Chondrocyte (in vitro differentiated cells): Measurements from ENCODE around the gene CRYAB. TPM values are rescaled to one million over a fixed set of nuclear protein-coding genes. Genes with fewer than 3 reads are reported as not detected.
A peak's percentile ranks its signal among the peaks of the same experiment; 100 is the strongest.

Experiments used
- DNase-seq: peaks from one replicate; pipeline ENCODE4 v3.0.0; 2021; ENCODE audit warnings: mixed read lengths, low spot score
- H3K27ac Mint-ChIP-seq: one replicate; pipeline ENCODE4 v1.8.0; 2021; ENCODE audit warnings: mild to moderate bottlenecking, moderate library complexity, mixed read lengths; ENCODE audit not compliant: unreplicated experiment
- H3K27me3 Mint-ChIP-seq: 2 replicates; pipeline ENCODE4 v1.8.0; 2021; ENCODE audit warnings: low read depth, mixed read lengths
- H3K36me3 Mint-ChIP-seq: 2 replicates; pipeline ENCODE4 v1.8.0; 2021; ENCODE audit warnings: low read depth, mixed read lengths
- H3K4me1 Mint-ChIP-seq: 2 replicates; pipeline ENCODE4 v1.8.0; 2021; ENCODE audit warnings: low read depth, mild to moderate bottlenecking, mixed read lengths
- H3K4me3 Mint-ChIP-seq: one replicate; pipeline ENCODE4 v1.8.0; 2021; ENCODE audit warnings: mild to moderate bottlenecking, moderate library complexity, mixed read lengths; ENCODE audit not compliant: unreplicated experiment
- H3K9me3 Mint-ChIP-seq: 2 replicates; pipeline ENCODE4 v1.8.0; 2021; ENCODE audit warnings: low read depth, mixed read lengths
- total RNA-seq: library from RNA; stranded (reverse); gene quantifications from 3 replicates; pipeline ENCODE4 v1.2.1, GENCODE V29; 2021
- TF ChIP-seq, protein P1 (sequence below): fragments of 200-600 bp; sonication (generic); IDR thresholded peaks from 2 replicates; pipeline ENCODE4 v1.5.0; 2021; ENCODE audit warnings: antibody characterized with exemption, mild to moderate bottlenecking, moderate library complexity

Gene CRYAB
- total RNA-seq, 1 donor from 2014 or later: 1,975 TPM

DNA sequence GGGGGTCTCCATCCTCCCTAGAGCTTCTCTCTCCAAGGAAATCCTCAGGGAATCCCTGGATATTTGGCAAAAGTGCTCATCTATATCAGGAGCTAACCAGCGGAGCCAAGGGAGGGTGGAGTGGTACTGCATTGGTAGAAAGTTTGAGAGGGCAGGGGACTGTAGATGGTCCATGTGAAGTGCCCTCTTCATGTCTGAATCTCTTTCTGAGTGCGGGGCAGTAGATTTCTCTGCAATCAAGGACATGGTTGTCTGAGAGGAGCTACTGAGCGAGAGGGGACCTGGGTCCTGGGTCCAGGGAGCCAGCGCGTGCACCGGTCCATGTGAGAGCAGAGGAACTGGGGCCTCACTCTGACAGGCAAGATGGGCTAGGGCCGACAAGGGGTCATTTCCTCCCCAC, 26.3 kb upstream of the CRYAB start:
- no peaks in the 10 kb centered on the region for H3K9me3 Mint-ChIP-seq
- TF ChIP-seq, protein P1, sequence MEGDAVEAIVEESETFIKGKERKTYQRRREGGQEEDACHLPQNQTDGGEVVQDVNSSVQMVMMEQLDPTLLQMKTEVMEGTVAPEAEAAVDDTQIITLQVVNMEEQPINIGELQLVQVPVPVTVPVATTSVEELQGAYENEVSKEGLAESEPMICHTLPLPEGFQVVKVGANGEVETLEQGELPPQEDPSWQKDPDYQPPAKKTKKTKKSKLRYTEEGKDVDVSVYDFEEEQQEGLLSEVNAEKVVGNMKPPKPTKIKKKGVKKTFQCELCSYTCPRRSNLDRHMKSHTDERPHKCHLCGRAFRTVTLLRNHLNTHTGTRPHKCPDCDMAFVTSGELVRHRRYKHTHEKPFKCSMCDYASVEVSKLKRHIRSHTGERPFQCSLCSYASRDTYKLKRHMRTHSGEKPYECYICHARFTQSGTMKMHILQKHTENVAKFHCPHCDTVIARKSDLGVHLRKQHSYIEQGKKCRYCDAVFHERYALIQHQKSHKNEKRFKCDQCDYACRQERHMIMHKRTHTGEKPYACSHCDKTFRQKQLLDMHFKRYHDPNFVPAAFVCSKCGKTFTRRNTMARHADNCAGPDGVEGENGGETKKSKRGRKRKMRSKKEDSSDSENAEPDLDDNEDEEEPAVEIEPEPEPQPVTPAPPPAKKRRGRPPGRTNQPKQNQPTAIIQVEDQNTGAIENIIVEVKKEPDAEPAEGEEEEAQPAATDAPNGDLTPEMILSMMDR: no peak
- DNase-seq: no peak
- H3K36me3 Mint-ChIP-seq: no peaks in the 10 kb centered on the region
- peaks cover 75% of the 10 kb centered on the region for H3K4me1 Mint-ChIP-seq
- peak overlapping the region; percentile 92 for H3K27ac Mint-ChIP-seq
- peak overlapping the region; percentile 71 for H3K4me3 Mint-ChIP-seq
- H3K27me3 Mint-ChIP-seq: no peaks in the 10 kb centered on the region

DNA sequence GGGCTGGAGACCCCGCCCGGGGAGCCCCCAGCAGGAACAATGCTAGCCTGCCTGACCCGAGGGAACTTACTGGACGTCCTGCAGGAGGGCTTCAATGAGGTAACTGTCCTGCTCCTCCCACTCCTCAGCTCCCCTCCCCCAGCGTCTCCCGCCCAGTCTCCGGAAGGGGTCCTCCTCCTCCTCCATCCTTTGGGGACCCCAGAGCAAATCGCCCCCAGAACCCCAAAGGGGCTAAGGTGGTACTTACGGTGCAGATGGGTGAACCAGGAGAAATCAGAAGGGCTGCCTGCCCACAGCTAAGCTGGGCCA, 25.8 kb upstream of the CRYAB start:
- no peaks in the 10 kb centered on the region for H3K9me3 Mint-ChIP-seq
- DNase-seq: no peak
- H3K4me1 Mint-ChIP-seq: peaks cover 75% of the 10 kb centered on the region
- H3K36me3 Mint-ChIP-seq: no peaks in the 10 kb centered on the region
- H3K4me3 Mint-ChIP-seq: peak overlapping the region; percentile 71
- peak overlapping the region; percentile 92 for H3K27ac Mint-ChIP-seq
- TF ChIP-seq, protein P1: no peak
- no peaks in the 10 kb centered on the region for H3K27me3 Mint-ChIP-seq

DNA sequence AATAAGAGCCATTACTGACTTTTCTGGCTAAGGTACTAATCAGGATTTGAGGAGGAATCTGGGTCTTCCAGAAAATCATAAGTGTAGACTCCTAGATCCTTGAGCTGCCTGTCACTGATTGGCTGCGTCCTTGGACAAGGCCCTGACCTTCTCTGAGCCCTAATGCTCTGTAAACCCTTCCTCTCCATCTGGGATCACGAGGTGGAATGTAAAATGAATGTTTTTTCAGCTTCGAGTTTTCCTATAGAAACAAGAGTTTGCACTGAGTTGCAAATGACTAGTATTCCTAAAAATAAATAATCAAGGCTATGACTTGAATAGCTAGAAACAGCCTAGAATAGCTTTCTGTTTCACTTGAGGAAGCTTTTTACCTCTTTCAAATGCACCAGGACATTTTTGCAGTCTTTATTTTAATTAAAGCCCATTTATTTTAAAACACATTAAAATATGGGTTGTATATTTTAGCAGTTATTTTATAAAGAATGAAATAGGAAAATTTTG, 24.5 kb upstream of the CRYAB start:
- peak overlapping the region; percentile 88 for H3K27ac Mint-ChIP-seq
- DNase-seq: no peak
- TF ChIP-seq, protein P1: no peak
- H3K4me3 Mint-ChIP-seq: peak overlapping the region; percentile 71
- peaks cover 65% of the 10 kb centered on the region for H3K4me1 Mint-ChIP-seq
- no peaks in the 10 kb centered on the region for H3K36me3 Mint-ChIP-seq
- no peaks in the 10 kb centered on the region for H3K9me3 Mint-ChIP-seq
- no peaks in the 10 kb centered on the region for H3K27me3 Mint-ChIP-seq

DNA sequence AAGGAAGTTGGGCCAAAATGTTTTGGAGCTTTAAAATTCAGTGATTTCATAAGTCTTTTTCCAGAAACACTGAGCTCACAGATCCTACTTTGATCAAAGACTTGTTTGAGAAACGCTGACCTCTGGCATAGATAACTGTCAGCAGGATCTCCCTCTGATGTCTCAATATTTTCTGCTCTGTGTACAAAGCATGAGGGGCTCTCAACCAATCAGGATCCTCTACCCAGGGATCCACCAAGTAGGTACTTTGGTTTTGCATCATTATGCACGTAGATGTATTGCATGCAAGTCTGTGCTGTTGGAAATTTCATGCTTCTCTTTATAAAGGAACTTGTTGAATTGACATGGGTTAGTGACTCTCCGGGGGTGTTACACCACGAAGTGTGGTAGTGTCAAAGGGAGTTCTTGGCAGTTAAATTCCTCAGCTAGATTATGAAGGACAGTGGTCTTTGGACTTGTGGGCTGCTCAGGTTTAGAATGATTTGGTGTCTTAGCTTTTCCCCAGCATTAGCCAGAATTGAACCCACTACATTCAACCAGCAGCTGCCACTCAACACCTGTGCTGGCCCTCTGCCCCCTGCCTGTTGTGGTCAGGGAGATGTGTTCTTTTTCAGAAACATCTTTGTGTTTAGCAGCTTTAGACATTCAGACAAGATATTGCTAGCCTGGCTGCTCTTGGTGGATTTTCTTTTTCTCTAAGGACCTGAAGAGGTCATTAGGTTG, 23.9 kb upstream of the CRYAB start:
- peaks cover 60% of the 10 kb centered on the region for H3K4me1 Mint-ChIP-seq
- H3K27me3 Mint-ChIP-seq: no peaks in the 10 kb centered on the region
- peak overlapping the region; percentile 88 for H3K27ac Mint-ChIP-seq
- H3K4me3 Mint-ChIP-seq: no peak overlapping the region
- H3K9me3 Mint-ChIP-seq: no peaks in the 10 kb centered on the region
- TF ChIP-seq, protein P1: no peak
- no peaks in the 10 kb centered on the region for H3K36me3 Mint-ChIP-seq
- DNase-seq: no peak

DNA sequence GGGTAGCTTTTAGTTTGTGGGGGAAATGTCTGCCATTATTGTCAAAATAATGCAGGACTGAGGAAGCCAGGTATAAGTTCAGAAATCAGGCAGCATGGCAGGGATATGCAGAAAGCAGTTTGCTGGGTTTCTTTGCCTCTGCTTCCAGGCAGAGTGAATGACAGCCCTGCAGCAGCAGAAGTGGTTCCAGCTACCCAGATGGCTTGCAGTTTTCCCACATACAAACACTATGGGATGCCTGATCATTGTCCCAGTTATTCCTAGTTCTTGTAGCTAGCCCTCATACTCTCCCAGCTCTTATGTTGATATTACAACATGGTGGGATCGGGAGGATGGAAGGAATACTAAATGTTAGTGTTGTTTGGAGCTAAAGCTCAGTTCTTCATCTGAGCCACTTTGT, 22.7 kb upstream of the CRYAB start:
- TF ChIP-seq, protein P1: no peak
- Mint-ChIP-seq H3K4me1 (peaks cover 48% of the 10 kb centered on the region), H3K27ac (no peak overlapping the region), H3K4me3 (no peak overlapping the region), H3K36me3 (no peaks in the 10 kb centered on the region), H3K27me3 (no peaks in the 10 kb centered on the region), H3K9me3 (no peaks in the 10 kb centered on the region)
- DNase-seq: no peak
